NCI-H1694 treated with DMSO at 0.1 percent for 48 hours (cell line): ENCODE results near the gene MYH15.

ENCODE experiments used
- DNase-seq: peaks from one replicate; lab custom pipeline; 2025; lab: John Stamatoyannopoulos, UW

MYH15 gene

DNA sequence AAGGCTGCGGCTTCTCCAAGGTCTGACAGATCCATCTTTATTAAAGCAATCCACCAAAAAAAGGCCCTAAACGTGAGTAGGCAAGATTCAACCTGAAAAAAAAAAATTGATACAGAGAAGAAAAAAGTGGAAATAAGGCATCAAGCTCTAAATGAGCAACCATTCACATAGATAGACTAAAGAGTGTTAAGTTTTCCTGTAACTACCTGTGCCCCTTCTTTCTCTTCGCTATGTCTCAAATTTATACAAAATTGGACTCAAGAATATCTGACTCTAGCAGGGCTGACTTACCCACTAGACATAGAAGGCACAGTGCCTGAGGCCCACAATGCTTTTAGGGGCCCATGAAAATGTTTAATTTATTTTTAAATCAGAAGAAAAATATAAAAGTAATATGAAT lies at the start of gene MYH15:
Gene MYH15 (minus strand): TSS at position 101 of the 400 bp plus-strand sequence. CDS start 66 bp downstream, at position 35.
- no peak for DNase-seq

DNA sequence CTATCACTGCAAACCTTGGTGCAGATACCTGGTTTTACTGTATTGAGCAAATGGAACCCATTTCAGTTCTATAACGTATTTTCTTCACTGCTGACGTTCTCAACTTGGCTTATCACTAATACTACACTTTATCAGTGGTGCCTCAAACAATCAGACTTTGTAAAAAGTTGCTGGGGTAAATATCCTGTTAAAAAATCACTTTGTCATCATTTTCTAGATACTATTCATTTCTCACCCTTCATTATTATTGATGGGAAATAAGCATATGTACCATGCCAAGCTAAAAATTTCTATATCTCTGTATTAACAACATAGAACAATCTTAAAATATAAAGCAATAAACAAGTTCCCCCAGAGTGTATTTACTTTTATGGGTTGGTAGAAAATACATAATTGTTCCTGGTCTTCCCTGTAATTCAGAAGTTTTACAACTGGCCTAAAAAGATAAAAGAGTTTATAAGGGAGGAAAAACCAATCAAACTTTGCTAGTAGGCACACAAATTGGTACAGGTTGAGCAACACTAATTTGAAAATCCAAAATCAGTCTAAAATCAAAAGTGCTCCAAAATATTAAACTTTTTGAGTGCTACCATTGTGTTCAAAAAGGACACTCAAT lies 45.7 kb upstream of the MYH15 start:
- DNase-seq = no peak

- DNase-seq = no peak
Measured at GRCh38 chr3:108554913-108555571, 44.6 kb upstream of the MYH15 start.

GRCh38 chr3:108554229-108554628 lies 43.8 kb upstream of the MYH15 start:
- DNase-seq = no peak

GRCh38 chr3:108552267-108553159 lies 42.1 kb upstream of the MYH15 start:
- peak; percentile 53 for DNase-seq

- no peak for DNase-seq
Measured at GRCh38 chr3:108548886-108549285, 38.5 kb upstream of the MYH15 start.

DNA sequence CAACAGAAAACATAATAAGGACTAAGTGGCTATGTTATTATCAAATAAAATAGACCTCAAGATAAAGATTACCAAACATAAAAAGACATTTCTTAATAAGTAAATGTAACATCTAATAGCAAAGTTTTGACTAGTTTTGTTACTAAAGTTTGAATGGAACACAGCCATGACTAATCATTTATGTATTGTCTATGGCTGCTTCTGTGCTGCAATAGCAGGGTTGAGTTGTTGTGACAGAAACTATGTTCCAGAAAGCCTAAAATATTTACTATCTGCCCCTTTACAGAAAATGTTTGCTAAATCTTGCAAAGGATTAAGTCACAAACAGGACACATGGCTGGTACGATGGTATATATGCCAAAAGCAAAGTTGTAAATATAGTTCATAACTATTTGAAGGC lies 37.9 kb upstream of the MYH15 start:
- DNase-seq = no peak

DNA sequence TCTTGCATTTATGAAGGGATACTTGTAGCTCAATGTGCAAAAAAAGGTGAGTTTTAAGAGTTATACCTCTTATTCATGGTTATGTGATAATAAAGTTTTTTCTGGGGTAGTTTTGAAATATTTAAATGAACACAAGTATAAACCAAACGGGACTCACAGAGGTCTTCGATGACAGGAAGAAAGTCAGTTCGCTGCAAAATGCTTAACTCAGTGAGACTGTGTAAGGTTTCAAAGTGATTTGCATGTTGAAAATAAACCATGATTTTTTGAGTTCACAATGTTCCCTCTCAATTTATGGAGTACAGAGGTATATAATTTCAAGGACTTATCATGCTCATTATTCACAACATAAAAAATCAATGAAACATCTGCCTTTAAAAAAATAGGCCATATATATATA lies 36.3 kb upstream of the MYH15 start:
- no peak for DNase-seq

DNA sequence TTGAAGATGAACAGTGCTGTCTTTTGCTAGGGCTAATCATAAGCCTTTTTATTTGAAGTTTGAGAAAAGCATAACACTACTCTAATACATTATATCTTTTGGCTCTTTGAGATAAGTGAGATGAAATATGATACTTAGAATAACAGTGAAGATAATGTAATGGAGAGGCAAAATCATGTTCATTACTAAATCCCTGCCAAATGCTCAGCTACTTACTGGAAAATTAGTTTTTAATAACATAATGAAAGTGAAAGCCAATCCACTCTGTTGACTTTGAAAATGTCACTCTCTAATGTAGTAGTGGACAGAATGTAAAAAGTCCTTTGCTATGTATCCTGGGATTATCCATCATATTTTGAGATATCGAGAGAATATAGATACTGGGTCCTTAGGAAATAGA lies 35.9 kb upstream of the MYH15 start:
- DNase-seq = no peak

DNA sequence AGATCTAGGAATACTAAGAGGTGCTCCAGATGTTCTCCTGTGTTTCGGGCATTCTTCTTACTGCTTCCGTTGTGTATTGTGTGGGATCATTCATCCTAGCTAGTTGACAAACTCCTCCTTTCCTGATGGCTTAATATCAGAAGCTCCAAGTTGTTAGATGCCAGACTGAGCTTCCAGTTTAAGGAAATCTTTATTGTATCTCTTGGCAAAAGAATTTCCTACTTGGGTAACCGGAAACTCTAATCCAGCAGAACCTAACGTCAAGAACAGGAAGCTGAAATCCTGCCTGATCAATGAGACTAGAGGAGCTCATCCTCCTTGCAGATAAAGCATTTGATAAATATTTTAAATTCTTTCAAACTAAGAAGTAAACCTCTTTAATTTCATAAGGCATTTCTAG lies 27.7 kb upstream of the MYH15 start:
- DNase-seq = no peak

GRCh38 chr3:108528459-108529252 lies 18.3 kb upstream of the MYH15 start:
- no peak for DNase-seq

DNA sequence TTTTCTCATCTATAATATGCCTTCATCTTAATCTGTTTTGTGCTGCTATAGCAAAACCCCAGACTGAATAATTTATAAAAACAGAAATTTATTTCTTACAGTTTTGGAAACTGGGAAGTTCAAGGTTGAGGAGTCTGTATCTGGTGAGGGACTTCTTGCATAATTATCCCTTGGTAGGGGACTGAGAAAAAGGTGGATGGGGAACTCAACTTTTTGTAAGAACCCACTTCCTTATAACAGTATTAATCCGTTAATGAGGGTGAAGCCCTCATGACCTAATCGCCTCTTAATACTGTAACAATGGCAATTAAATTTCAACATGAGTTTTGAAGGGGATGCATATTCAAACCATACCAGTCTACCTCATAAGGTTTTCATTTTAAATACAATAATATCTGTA lies 17.4 kb upstream of the MYH15 start:
- no peak for DNase-seq

DNA sequence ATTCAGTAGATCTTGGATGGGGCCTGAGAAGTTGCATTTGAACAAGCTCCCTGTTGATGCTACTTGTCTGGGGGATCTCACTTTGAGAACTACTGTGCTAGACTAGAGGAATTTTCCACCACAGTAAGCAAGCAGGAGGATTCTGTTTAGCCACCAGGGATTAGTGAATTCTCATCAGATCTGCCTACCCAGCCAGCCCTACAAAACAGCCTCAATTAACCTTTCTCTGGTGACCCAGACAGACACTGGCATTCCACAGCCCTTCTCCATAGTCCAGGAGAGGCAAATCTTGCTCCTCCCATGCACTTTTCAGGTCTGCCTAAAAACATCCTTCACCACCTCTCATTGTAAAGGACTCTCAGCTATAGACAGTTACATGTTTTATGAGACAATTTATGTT lies 16.7 kb upstream of the MYH15 start:
- no peak for DNase-seq

- no peak for DNase-seq
Measured at GRCh38 chr3:108525971-108526370, 15.6 kb upstream of the MYH15 start.

DNA sequence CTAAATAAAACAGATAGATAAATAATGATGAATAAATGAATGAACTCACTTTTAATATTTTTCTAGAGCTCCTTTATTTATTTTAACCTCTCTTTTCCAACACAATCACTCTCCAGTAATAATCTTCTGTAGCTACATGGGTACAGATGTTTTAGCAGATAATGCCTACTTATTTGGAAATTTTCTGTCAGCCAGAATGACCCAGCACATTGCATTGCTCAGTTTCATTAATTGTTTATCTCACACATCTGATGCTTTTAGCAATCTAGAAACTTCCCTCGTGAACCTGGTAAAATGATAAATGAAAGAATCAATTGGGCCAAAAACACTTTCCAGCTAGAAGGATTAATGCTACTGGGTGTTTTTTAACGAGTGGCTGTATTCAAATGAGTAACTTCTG lies 14.9 kb upstream of the MYH15 start:
- no peak for DNase-seq

DNA sequence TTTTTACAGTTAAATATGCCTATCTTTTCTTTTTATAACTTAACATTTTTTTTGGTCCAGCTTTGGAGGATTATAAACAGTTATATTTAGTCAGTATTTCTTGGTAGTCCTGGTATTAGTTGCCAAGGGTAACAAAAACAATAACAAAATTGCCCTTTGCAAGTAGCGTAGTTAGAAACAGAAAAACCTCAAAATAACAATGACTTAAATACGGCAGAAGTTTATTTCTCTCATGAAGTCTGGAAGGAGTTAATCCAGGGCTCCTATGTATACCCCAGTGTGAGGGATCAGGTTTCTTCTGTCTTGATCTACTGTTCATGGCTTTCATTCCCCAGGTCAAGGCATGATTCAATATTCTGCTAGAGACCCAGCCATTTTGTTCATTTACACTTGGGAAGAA lies 14.1 kb upstream of the MYH15 start:
- no peak for DNase-seq

DNA sequence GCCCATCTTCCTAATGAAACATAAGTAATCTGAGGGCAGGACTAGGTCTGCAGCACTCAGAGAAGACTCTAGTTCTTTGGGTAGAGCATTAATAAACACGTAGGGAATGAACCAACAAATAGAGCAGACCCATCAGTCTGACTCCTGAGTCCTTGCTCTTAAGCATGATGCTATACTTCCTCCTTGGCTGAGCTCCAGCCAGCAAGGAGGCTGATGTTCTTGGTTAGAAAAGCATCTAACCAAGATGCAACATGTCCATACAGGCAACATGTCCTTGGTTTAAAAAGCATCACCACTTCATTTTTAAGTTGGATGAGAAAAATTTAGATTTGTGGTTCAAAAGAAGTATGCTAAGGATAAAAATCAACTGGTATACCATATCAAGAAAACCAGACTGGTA lies 8.5 kb upstream of the MYH15 start:
- DNase-seq = no peak

- DNase-seq = no peak
Measured at GRCh38 chr3:108516881-108517280, 6.5 kb upstream of the MYH15 start.

- DNase-seq = no peak
Measured at GRCh38 chr3:108513961-108514360, 3.6 kb upstream of the MYH15 start.

GRCh38 chr3:108512671-108513070 lies 2.3 kb upstream of the MYH15 start:
- no peak for DNase-seq

GRCh38 chr3:108511490-108511889 lies 1.1 kb upstream of the MYH15 start:
- no peak for DNase-seq

DNA sequence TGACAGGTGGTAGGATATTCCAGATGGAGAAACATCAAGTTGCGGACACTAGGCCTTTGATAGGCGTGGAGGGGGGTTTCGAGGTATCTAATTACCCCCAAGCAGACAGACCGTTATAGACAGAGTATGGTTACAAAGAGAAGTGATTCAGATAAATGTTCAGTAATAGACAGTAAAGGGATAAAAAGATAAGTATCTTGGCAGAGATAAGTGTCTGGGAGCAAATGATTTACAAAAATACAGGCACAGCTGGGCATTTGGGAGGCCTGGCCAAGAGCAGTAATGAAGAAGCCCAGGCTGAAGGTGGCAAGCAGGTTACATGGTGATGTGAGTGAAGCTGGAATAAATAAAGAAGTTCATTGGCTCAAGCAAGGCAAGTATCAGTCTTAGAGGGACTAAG lies 659 bp upstream of the MYH15 start:
- no peak for DNase-seq
